Spinal cord (tissue), 10 donors: ENCODE results near the gene FMO2. TPM values are rescaled to one million over a fixed set of nuclear protein-coding genes. Genes with fewer than 3 reads are reported as not detected.

ENCODE experiments used
- DNase-seq, 6 donors: peaks; one replicate each; pipeline versions ENCODE4 v3.0.0 to v3.0.0-alpha.2; 2013 to 2015; ENCODE audit warnings: low spot score in 6 of 6, low read depth in 4 of 6
- H3K27ac ChIP-seq: one replicate; pipeline ENCODE4 v1.5.1; 2013; ENCODE audit warnings: low read depth, low read length, control low read depth
- H3K27me3 ChIP-seq: one replicate; pipeline ENCODE4 v1.6.1; 2013; ENCODE audit warnings: low read length; ENCODE audit not compliant: control insufficient read depth, insufficient read depth
- H3K36me3 ChIP-seq: one replicate; pipeline ENCODE4 v1.6.1; 2013; ENCODE audit warnings: low read length; ENCODE audit not compliant: control insufficient read depth, insufficient read depth
- H3K4me1 ChIP-seq: one replicate; pipeline ENCODE4 v1.6.1; 2013; ENCODE audit warnings: low read length; ENCODE audit not compliant: control insufficient read depth, insufficient read depth
- H3K4me3 ChIP-seq: one replicate; pipeline ENCODE4 v1.5.1; 2013; ENCODE audit warnings: low read depth, low read length, control low read depth
- H3K9me3 ChIP-seq: one replicate; pipeline ENCODE4 v1.6.1; 2013; ENCODE audit warnings: low read length; ENCODE audit not compliant: control insufficient read depth, insufficient read depth
- WGBS: methylation state at CpG from one replicate; pipeline ENCODE4 v1.1.5; 2013; ENCODE audit warnings: missing lambda C conversion rate; ENCODE audit not compliant: insufficient coverage; 5-methylcytosine and 5-hydroxymethylcytosine counted together
- polyA plus RNA-seq, 2 donors: library from polyadenylated mRNA; unstranded; fragments of 120-200 nt; gene quantifications; one replicate each; pipeline ENCODE4 v1.2.1, GENCODE V29; 2013; ENCODE audit not compliant: insufficient read length in 2 of 2
- total RNA-seq, 2 donors: library from RNA; depleted of rRNA in 1 of 2; stranded (reverse); fragments of 120-200 nt in 1 of 2; fragments of >200 nt in 1 of 2; gene quantifications; one replicate each; pipeline versions ENCODE4 v1.2.3 to v1.2.4, GENCODE V29; 2013 to 2014
- donor health status: healthy.

The FMO2 gene
- total and polyA plus RNA-seq, 4 donors, result 2.5 to 8.7 (median 4.9) TPM

- Histone ChIP-seq H3K27me3 (no peaks in the 10 kb centered on the region), H3K9me3 (no peaks in the 10 kb centered on the region)
- 74% methylated on average over 6 of the region's 12 CpGs for WGBS
These were observed 28.7 kb downstream of the FMO2 start for GRCh38 chr1:171213559-171214454.

GRCh38 chr1:171217658-171218443, 32.8 kb downstream of the FMO2 start:
- H3K27me3 ChIP-seq, result no peaks in the 10 kb centered on the region
- 86% methylated on average over 2 of the region's 9 CpGs for WGBS
- H3K4me1 ChIP-seq, result peaks cover 16% of the 10 kb centered on the region
- peak overlapping the region; percentile 91 for H3K27ac ChIP-seq
- H3K4me3 ChIP-seq, result no peak overlapping the region
- H3K9me3 ChIP-seq, result no peaks in the 10 kb centered on the region
- H3K36me3 ChIP-seq, result no peaks in the 10 kb centered on the region
- DNase-seq, result no peak

More at GRCh38 chr1:171213559-171214454, 28.7 kb downstream of the FMO2 start:
- H3K4me1 ChIP-seq, result peaks cover 8% of the 10 kb centered on the region
- no peak overlapping the region for H3K4me3 ChIP-seq
- H3K36me3 ChIP-seq, result no peaks in the 10 kb centered on the region
- DNase-seq, result no peak
- H3K27ac ChIP-seq, result no peak overlapping the region

- DNase-seq, result no peak
- WGBS, result no CpG with 5 or more reads among the region's 1 CpG
- Histone ChIP-seq H3K4me3 (no peak overlapping the region), H3K9me3 (no peaks in the 10 kb centered on the region), H3K27ac (peak overlapping the region; percentile 91), H3K4me1 (peaks cover 16% of the 10 kb centered on the region), H3K36me3 (no peaks in the 10 kb centered on the region), H3K27me3 (no peaks in the 10 kb centered on the region)
These were observed 33.6 kb downstream of the FMO2 start for GRCh38 chr1:171218661-171219060.

GRCh38 chr1:171219346-171220080, 34.4 kb downstream of the FMO2 start:
- Histone ChIP-seq H3K27me3 (no peaks in the 10 kb centered on the region), H3K27ac (peak overlapping the region; percentile 91), H3K9me3 (no peaks in the 10 kb centered on the region), H3K36me3 (no peaks in the 10 kb centered on the region), H3K4me1 (peaks cover 16% of the 10 kb centered on the region), H3K4me3 (no peak overlapping the region)
- DNase-seq, result peak in 2 of 6 donors; percentile 47 to 54
- 17% methylated on average over 1 of the region's 2 CpGs for WGBS

- Histone ChIP-seq H3K4me1 (peaks cover 16% of the 10 kb centered on the region), H3K27ac (peak overlapping the region; percentile 91), H3K27me3 (no peaks in the 10 kb centered on the region), H3K9me3 (no peaks in the 10 kb centered on the region), H3K36me3 (no peaks in the 10 kb centered on the region), H3K4me3 (no peak overlapping the region)
- no CpG with 5 or more reads among the region's 2 CpGs for WGBS
- DNase-seq, result peak in 1 of 6 donors; percentile 53
These were observed 35.0 kb downstream of the FMO2 start for GRCh38 chr1:171220081-171220420.

- Histone ChIP-seq H3K36me3 (no peaks in the 10 kb centered on the region), H3K4me1 (peaks cover 16% of the 10 kb centered on the region), H3K27me3 (no peaks in the 10 kb centered on the region), H3K4me3 (peak overlapping the region; percentile 32), H3K27ac (peak overlapping the region; percentile 91), H3K9me3 (no peaks in the 10 kb centered on the region)
- peak in 5 of 6 donors; percentile 62 to 93 (median 75) for DNase-seq
- no CpG with 5 or more reads among the region's 11 CpGs for WGBS
These were observed 35.5 kb downstream of the FMO2 start for GRCh38 chr1:171220581-171221054.

GRCh38 chr1:171221665-171222591, 36.8 kb downstream of the FMO2 start:
- DNase-seq, result peak in 2 of 6 donors; percentile 20 to 31
- H3K9me3 ChIP-seq, result no peaks in the 10 kb centered on the region
- H3K4me1 ChIP-seq, result peaks cover 16% of the 10 kb centered on the region
- no peaks in the 10 kb centered on the region for H3K27me3 ChIP-seq
- no peaks in the 10 kb centered on the region for H3K36me3 ChIP-seq
- H3K27ac ChIP-seq, result peak overlapping the region; percentile 90
- 53% methylated on average over 2 of the region's 5 CpGs for whole genome bisulfite sequencing
- no peak overlapping the region for H3K4me3 ChIP-seq

GRCh38 chr1:171222936-171223335, 37.8 kb downstream of the FMO2 start:
- Histone ChIP-seq H3K36me3 (no peaks in the 10 kb centered on the region), H3K27me3 (no peaks in the 10 kb centered on the region), H3K27ac (peak overlapping the region; percentile 90), H3K4me1 (peaks cover 16% of the 10 kb centered on the region), H3K4me3 (no peak overlapping the region), H3K9me3 (no peaks in the 10 kb centered on the region)
- WGBS, result no CpG with 5 or more reads among the region's 5 CpGs
- peak in 1 of 6 donors; percentile 62 for DNase-seq
